HG03460 (cell line): Measurements from ENCODE around the gene ARL15.

Source experiments
- ATAC-seq: cut with Tn5 transposase; IDR thresholded peaks from one replicate; pipeline ENCODE4 v1.9.1; 2021; ENCODE audit not compliant: unreplicated experiment

The ARL15 gene

GRCh38 chr5:54214722-54215121 lies 95.7 kb downstream of the ARL15 start:
- no peak for ATAC-seq

DNA sequence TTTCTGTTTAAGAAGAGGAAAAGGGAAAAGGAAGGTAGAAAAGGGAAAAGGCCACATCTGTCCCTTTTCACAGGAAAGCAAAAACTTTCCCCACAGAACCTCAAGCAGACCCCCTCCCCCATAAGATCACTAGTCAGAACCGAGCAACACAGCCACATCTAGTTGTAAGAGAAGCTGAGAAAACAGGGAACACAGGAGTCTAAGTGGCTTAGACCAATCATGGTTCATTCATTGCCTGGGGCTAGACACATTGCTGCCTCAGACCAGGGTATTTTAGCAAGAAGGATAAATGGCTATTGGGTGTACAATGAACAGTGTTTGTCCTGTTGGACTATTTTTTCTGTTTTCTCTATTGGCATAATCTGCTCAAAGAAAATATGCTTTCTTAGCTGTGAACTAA lies 98.0 kb downstream of the ARL15 start:
- no peak for ATAC-seq

- no peak for ATAC-seq
These were observed 98.5 kb downstream of the ARL15 start for GRCh38 chr5:54211912-54212311.

GRCh38 chr5:54207566-54207965 lies 102.8 kb downstream of the ARL15 start:
- no peak for ATAC-seq

GRCh38 chr5:54206580-54207229 lies 103.7 kb downstream of the ARL15 start:
- ATAC-seq, result no peak

- ATAC-seq, result no peak
These were observed 104.5 kb downstream of the ARL15 start for GRCh38 chr5:54205918-54206317.

GRCh38 chr5:54205453-54205852 lies 104.9 kb downstream of the ARL15 start:
- ATAC-seq, result no peak

DNA sequence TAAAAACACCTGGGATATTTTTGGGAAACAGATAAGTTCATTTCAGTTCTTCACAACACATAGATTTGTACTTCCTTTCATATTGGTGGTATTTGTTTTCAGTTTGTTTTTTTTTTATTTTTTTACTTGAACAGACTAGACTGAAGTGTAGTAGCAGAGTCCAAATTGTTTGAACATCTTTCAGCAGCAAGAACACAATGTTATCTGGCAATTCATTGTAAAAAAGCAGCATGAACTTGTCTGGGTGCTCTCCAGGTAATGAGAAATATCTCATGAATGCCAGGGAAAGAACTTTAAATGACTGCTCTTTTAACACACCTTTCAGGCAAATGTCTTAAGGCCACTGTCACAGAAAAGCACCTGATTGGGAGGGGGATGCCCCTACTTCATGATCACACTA lies 113.4 kb downstream of the ARL15 start:
- ATAC-seq, result no peak

GRCh38 chr5:54195701-54196100 lies 114.7 kb downstream of the ARL15 start:
- no peak for ATAC-seq

GRCh38 chr5:54194318-54194717 lies 116.1 kb downstream of the ARL15 start:
- ATAC-seq, result no peak

- ATAC-seq, result no peak
These were observed 122.7 kb downstream of the ARL15 start for GRCh38 chr5:54187694-54188093.

- ATAC-seq, result no peak
These were observed 123.4 kb downstream of the ARL15 start for GRCh38 chr5:54186912-54187445.

DNA sequence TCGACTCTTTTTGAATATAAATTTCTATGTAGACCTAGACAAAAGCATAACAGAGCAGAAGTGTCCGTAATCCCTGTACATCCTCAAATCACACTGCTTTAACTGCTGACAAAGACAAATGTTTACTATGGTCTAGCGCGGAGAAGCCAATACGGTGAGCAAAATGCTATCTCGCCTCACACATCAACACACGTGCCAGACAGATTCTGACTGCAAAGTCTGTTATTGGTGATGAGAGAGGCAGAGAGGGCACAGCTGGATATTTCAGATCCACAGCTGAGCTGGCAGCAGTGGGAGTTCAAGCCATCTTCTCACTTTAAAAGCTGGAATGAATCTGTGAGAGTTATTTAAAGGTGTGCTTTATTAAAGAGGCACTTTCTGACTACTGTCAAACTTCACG lies 124.3 kb downstream of the ARL15 start:
- no peak for ATAC-seq

GRCh38 chr5:54184806-54185205 lies 125.6 kb downstream of the ARL15 start:
- ATAC-seq, result no peak

GRCh38 chr5:54180630-54181031 lies 129.7 kb downstream of the ARL15 start:
- no peak for ATAC-seq

GRCh38 chr5:54178991-54179390 lies 131.4 kb downstream of the ARL15 start:
- ATAC-seq, result no peak

DNA sequence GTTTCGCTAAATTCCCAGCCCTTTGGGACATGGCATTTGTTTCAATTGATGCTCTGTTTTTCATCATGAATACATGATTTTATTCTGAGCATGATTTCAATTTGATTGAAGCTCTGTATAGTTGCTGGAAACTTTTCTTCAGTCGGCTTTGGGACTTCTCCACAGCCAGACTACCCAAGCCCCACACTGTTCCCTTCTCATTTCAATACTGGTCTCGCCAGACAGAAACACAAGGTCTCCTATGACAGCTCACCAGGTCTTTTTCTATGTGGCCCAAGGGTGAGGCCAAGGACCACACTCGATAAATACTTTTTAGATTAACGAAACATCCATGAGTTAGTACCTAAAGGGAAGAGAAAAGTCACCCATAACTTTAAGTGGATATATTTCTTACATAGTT lies 132.2 kb downstream of the ARL15 start:
- ATAC-seq, result no peak

GRCh38 chr5:54177058-54177457 lies 133.3 kb downstream of the ARL15 start:
- no peak for ATAC-seq

GRCh38 chr5:54176066-54176830 lies 134.1 kb downstream of the ARL15 start:
- no peak for ATAC-seq

- no peak for ATAC-seq
These were observed 137.1 kb downstream of the ARL15 start for GRCh38 chr5:54173251-54173650.

GRCh38 chr5:54171645-54172384 lies 138.6 kb downstream of the ARL15 start:
- ATAC-seq, result no peak

DNA sequence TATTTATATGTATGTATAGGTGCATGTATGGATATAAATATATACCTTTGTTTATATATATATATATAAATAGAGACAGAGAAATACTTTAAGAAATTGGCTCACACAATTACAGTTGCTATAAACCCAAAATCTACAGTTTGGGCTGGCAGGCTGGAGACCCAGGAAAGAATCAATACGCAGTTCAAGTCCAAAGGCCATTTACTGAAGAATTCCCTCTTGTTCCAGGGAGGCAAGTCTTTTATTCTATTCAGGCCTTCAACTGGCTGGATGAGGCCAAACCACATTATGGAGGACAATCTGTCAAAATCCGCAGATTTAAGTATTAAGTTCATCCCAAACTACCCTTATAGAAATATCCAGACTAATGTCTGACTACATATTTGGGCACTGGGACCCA lies 144.7 kb downstream of the ARL15 start:
- ATAC-seq, result no peak
